ENCODE measurements around the gene CARD11. TPM values are rescaled to one million over a fixed set of nuclear protein-coding genes. Genes with fewer than 3 reads are reported as not detected.

Gene CARD11
- total RNA-seq, 1 experiment from 2014 or later = 0.82 TPM

- TF ChIP-seq, protein P1, sequence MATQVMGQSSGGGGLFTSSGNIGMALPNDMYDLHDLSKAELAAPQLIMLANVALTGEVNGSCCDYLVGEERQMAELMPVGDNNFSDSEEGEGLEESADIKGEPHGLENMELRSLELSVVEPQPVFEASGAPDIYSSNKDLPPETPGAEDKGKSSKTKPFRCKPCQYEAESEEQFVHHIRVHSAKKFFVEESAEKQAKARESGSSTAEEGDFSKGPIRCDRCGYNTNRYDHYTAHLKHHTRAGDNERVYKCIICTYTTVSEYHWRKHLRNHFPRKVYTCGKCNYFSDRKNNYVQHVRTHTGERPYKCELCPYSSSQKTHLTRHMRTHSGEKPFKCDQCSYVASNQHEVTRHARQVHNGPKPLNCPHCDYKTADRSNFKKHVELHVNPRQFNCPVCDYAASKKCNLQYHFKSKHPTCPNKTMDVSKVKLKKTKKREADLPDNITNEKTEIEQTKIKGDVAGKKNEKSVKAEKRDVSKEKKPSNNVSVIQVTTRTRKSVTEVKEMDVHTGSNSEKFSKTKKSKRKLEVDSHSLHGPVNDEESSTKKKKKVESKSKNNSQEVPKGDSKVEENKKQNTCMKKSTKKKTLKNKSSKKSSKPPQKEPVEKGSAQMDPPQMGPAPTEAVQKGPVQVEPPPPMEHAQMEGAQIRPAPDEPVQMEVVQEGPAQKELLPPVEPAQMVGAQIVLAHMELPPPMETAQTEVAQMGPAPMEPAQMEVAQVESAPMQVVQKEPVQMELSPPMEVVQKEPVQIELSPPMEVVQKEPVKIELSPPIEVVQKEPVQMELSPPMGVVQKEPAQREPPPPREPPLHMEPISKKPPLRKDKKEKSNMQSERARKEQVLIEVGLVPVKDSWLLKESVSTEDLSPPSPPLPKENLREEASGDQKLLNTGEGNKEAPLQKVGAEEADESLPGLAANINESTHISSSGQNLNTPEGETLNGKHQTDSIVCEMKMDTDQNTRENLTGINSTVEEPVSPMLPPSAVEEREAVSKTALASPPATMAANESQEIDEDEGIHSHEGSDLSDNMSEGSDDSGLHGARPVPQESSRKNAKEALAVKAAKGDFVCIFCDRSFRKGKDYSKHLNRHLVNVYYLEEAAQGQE (IDR thresholded peaks at IDR 0.05; ENCODE audit: insufficient read depth in 1 of 2, low read depth in 2 of 2, low read length in 1 of 2) = no peak
- no peak for TF ChIP-seq SIN3A (IDR thresholded peaks at IDR 0.05; ENCODE audit: borderline replicate concordance, insufficient read depth, low read depth, low read length)
- TF ChIP-seq TCF7L2 (IDR thresholded peaks at IDR 0.05; ENCODE audit: low read depth, low read length) = no peak
- no peak for TF ChIP-seq POLR2AphosphoS5 (IDR thresholded peaks at IDR 0.05; ENCODE audit: low read depth, low read length)
- TF ChIP-seq, protein P2, sequence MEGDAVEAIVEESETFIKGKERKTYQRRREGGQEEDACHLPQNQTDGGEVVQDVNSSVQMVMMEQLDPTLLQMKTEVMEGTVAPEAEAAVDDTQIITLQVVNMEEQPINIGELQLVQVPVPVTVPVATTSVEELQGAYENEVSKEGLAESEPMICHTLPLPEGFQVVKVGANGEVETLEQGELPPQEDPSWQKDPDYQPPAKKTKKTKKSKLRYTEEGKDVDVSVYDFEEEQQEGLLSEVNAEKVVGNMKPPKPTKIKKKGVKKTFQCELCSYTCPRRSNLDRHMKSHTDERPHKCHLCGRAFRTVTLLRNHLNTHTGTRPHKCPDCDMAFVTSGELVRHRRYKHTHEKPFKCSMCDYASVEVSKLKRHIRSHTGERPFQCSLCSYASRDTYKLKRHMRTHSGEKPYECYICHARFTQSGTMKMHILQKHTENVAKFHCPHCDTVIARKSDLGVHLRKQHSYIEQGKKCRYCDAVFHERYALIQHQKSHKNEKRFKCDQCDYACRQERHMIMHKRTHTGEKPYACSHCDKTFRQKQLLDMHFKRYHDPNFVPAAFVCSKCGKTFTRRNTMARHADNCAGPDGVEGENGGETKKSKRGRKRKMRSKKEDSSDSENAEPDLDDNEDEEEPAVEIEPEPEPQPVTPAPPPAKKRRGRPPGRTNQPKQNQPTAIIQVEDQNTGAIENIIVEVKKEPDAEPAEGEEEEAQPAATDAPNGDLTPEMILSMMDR (IDR thresholded peaks at IDR 0.05) = no peak
- no peak overlapping the region for H3K27ac ChIP-seq (ENCODE audit: low read length)
- CTCF ChIA-PET = no interaction called here
- no TSS peak for BruUV-seq (replicated peaks)
- peaks cover 7% of the 10 kb centered on the region; the same call in 1 of the 2 replicates for H3K9me3 ChIP-seq (ENCODE audit: control insufficient read depth, insufficient read depth, low read depth, low read length)
- ATAC-seq (no peak), DNase-seq (ENCODE audit: low read depth, low spot score) (no peak)
- no peaks in the 10 kb centered on the region for H3K4me1 ChIP-seq (ENCODE audit: control insufficient read depth, insufficient read depth, low read length)
- no peak overlapping the region for H3K4me3 ChIP-seq (ENCODE audit: low read depth in 2 of 2, low read length in 2 of 2)
- POLR2A ChIA-PET = no interaction called here
- no peaks in the 10 kb centered on the region for H3K36me3 ChIP-seq (ENCODE audit: control insufficient read depth, insufficient read depth, low read length)
- intact Hi-C loops (cut with micrococcal nuclease; ENCODE audit: unreplicated experiment) (no loop called here), in situ Hi-C loops (cut with HindIII; ENCODE audit: low pct_unique_long_range_greater_than_20kb, low sequenced_read_pairs) (no loop called here)
- H3K27me3 ChIP-seq (ENCODE audit: control insufficient read depth, insufficient read depth, low read length) = peaks cover 34% of the 10 kb centered on the region
Measured at GRCh38 chr7:2945171-2945570, 98.5 kb downstream of the CARD11 start.

DNA sequence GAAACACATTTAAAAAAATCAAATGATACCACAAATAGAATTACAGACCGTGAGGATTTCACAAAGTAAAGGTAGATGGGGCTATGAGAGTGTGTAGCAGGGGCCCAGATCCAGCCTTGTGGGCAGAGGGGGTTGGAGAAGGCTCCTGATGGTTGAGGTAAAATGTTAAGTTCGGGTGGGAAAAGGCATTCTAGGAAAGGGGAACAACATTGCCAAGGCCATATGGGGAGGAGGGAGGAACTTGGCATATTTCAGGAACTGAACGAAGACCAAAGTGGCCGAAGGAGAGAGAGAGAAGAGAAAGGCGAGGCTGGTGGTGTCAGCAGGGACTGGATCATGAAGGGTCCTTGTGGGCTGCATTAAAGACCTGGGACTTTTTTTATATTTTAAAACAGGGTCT is 98.9 kb downstream of the CARD11 start:
- H3K27ac ChIP-seq (ENCODE audit: low read length) = no peak overlapping the region
- H3K27me3 ChIP-seq (ENCODE audit: control insufficient read depth, insufficient read depth, low read length) = peaks cover 35% of the 10 kb centered on the region
- intact Hi-C loops (cut with micrococcal nuclease; ENCODE audit: unreplicated experiment) = no loop called here
- H3K36me3 ChIP-seq (ENCODE audit: control insufficient read depth, insufficient read depth, low read length) = no peaks in the 10 kb centered on the region
- H3K4me3 ChIP-seq (ENCODE audit: low read depth in 2 of 2, low read length in 2 of 2) = no peak overlapping the region
- POLR2A ChIA-PET = no interaction called here
- H3K4me1 ChIP-seq (ENCODE audit: control insufficient read depth, insufficient read depth, low read length) = no peaks in the 10 kb centered on the region
- in situ Hi-C loops (cut with HindIII; ENCODE audit: low pct_unique_long_range_greater_than_20kb, low sequenced_read_pairs) = no loop called here
- TF ChIP-seq, protein P2 (IDR thresholded peaks at IDR 0.05) = no peak
- no TSS peak for BruUV-seq (replicated peaks)
- CTCF ChIA-PET = no interaction called here
- H3K9me3 ChIP-seq (ENCODE audit: control insufficient read depth, insufficient read depth, low read depth, low read length) = 0 out of 2 replicates have a peak, but pooled peaks cover 4% of the 10 kb centered on the region
- DNase-seq (ENCODE audit: low read depth, low spot score) (no peak), ATAC-seq (no peak)
